ENCODE data around the gene KRT85. TPM values are rescaled to one million over a fixed set of nuclear protein-coding genes. Genes with fewer than 3 reads are reported as not detected.

Gene KRT85
- total RNA-seq, 1 donor from 2014 or later: not detected

DNA sequence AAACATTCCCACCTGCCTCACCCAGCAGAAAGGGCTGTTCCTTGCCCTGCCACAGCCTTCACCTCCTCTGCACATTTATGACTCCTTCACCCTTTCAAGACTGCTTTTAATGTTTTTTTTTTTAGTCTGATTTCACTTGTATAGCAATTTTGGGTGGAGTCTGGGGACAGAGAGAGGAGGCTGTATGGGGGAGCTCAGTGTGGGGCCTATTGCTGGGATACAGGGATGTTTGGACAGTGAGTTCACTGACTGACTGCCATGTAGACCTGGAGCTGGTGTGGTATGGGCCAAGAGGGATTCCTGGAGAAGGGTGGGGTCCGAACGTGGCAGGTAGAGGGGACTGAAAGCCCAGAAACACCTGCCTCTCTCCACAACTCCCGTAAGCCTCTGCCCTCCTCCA is 1.9 kb upstream of the KRT85 start:
- no peak for DNase-seq (ENCODE audit: low spot score)

DNA sequence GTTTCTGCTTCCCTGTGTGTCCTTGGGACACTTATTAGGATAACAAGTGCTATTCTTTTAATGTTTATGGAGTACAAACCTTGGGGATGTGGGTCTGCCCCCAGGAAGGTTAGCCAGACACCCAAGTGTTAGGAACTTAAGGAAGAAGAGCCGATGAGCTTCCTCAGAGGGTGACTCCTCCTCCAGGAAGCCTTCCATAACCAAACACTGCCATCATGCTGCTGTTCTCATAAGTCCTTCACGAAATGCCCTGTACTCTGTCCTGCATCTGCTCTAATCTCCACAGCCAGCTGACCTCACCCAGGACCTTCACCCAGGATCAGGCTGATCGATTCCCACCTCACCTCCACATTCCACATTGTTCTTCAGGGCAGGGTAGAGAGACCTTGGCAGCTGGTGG is 1.2 kb upstream of the KRT85 start:
- no peak for DNase-seq (ENCODE audit: low spot score)

DNA sequence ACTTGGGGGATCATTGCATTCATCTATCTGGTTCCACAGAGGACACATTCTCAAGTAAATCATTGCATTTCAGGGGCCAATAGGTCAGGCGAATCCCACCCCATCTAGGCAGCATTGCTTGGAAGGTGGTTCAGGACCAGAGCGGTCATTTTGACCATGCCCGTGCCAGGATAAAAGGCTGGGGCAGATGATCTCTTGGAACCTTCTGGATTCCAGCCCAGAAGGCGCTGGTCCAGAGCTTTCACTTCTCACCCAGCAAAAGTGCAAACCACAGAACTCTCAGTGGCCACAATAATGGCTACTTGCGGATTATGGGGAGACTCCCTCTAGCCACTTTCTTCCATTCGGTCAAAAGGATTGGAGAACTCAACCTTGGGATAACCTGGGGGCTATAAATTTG is 595 bp upstream of the KRT85 start:
- no peak for DNase-seq (ENCODE audit: low spot score)

GRCh38 chr12:52364901-52365489 is 2.3 kb downstream of the KRT85 start:
- no peak for DNase-seq (ENCODE audit: low spot score)

DNA sequence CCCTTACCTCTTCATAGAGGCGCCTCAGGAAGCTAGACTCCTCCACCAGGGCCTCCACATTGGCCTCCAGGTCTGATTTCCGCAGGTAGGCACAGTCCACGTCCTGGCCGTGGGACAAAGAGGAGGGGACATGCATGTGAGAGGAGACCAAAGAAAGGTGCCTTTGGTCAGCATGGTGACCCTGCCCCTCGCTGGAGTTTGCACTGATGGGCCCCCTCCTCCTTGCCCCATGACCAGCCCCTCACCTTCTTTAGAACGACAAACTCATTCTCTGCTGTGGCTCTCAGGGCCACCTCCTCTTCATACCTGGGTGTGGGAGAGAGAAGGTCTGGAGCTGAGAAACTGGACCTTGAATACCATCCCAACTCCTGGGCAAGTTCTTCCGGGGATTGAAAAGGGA is 3.2 kb downstream of the KRT85 start:
- no peak for DNase-seq (ENCODE audit: low spot score)

DNA sequence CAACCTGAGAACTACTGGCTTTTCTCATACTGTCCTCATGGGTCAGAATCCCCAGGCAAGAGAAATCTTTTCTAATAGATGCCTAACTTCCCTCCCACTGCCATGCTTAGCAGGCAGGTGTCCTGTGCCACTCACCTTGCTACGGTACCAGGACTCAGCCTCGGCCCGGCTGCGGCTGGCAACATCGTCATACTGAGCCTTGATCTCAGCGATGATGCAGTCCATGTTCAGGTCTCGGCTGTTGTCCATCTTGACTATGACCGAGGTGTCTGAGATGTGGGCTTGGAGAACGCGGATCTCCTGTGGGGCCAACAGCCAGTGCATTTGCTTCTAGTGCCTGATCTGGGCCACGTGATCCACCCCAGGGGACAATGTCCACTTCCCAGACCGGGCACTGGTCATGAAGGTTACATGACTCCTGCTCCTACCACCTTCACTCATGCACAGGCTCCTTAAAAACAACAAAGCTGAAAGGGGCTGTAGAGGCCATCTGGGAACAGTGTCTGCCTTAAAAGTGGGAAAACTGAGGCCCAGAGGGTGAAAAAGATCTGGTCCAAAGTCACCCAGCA is 4.1 kb downstream of the KRT85 start:
- DNase-seq (ENCODE audit: low spot score): no peak

DNA sequence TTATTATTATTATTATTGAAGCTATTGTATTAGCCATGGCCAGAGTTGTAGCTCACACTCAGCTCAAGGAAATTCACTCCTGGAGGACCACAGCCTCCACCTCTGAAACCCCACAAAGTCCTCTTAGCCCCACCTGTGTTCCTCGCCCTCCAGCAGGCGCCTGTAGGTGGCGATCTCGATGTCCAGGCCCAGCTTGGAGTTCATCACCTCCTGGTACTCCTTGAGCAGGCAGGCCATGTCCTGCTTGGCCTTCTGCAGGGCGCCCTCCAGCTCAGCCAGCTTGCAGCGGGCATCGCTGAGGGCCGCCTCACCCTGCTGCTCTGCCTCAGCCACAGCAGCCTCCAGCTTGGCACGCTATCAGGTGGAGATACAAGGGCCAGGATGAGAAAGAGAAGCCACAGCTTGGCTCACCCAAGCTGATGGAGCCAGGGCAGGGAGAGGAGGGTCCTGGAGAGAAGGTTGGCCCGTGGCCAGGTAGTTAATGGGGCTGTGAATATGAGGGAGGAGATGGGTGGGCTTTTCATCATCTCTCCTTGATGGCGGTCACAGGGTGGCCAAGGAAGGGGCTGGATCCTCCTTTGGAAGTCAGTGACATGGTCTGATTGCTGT is 5.1 kb downstream of the KRT85 start:
- peak; percentile 55 for DNase-seq (ENCODE audit: low spot score)

- DNase-seq (ENCODE audit: low spot score): peak; percentile 20
Measured at GRCh38 chr12:52361553-52361952, 5.7 kb downstream of the KRT85 start.

GRCh38 chr12:52360663-52361271 is 6.5 kb downstream of the KRT85 start:
- DNase-seq (ENCODE audit: low spot score): peak; percentile 83

- DNase-seq (ENCODE audit: low spot score): peak; percentile 81
Measured at GRCh38 chr12:52360106-52360662, 7.1 kb downstream of the KRT85 start.

DNA sequence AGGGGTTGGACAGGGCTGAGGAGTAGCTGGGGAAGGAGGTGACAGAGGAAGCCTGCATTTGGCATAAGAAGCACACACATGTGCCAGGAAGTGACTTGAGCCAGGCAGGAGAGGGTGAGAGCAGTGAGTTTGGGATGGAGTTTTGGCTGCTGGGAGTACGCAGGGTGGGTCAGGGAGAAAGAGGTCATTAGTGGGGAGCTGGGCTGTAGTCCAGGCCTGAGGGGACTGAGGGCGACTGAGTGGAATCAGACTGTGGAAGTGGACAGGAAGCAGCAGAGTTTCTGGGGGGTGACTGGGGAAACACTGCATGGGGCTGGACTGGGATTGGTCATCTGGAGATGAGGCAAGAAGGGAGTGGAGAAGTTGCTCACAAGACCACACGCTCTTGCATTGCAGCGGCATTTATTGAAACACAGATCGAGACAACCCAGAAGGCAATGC is 7.6 kb downstream of the KRT85 start:
- DNase-seq (ENCODE audit: low spot score): no peak

GRCh38 chr12:52358575-52359350 is 8.5 kb downstream of the KRT85 start:
- DNase-seq (ENCODE audit: low spot score): peak; percentile 53

DNA sequence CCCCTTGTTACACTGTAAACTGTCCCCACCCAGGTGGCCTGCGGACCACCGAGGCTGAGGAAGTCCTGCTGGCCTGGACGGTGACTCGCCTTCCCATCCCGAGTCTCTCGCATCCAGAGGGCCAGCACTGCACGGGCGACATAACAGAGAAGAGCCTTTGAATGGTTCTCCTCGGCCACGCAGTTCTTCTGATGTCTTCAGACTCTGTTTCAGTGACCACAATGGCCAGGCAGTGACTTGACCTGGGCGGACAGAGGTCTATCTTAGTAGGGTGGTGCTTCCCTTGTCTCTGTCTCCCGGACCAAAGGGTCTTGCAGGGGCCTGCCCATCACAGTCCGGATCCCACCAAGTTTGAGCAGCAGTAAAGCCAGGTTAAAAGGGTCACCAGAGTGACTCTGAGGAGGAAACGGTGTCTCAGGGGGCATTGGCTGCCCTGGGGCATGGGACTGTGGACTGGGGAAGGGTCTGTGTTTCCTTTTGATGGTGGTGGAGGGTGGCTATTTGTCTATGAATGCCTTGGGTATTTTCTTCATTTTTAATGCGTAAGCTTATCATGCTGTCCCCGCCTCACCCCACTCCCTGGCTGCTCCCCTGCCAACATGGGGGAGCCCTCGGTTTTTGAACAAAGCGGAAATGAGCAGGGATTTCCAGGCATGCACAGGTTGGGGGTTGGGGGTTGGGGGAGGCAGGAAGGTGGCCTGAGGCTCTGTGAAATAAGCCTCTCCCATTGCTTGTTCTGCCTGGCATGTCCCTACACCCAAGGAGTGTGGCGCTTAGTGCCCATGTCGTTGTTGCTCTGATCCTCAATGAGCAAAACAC is 10.3 kb downstream of the KRT85 start:
- peak; percentile 72 for DNase-seq (ENCODE audit: low spot score)

DNA sequence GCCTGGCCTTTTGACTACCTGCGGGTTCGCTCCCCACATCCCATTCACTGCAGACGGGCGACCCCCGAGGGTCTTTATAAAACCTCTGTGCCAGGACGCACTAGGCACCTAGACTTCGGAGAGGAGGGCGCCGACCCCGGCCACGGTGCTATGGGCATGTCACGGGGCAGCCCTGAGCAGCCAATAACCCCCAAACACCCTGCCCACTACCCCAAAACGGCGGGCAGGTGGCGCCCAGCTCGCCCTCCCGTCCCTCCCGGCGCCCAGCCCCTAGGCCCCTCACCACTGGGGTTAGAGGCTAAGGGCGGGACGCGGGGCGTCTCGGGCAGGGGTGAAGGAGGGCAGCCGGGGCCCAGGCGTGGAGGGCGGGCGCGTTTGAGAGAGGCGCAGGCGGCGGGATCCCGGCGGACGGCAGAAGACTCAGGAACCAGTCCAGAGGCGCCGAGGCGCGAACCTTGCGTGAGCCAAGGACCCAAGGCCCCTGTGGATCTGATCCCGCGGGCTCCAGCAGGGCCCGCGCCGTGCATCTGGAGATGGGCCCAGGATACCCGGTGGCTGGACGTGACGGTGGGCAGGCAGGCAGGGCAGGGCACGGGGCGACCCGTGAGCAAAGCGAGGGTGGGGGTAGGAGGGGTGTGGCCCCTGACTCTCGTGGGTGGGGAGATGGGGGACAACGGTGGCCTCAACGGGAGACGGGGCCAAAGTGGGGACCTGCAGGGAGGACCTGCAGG is 11.1 kb downstream of the KRT85 start:
- peak; percentile 84 for DNase-seq (ENCODE audit: low spot score)

DNA sequence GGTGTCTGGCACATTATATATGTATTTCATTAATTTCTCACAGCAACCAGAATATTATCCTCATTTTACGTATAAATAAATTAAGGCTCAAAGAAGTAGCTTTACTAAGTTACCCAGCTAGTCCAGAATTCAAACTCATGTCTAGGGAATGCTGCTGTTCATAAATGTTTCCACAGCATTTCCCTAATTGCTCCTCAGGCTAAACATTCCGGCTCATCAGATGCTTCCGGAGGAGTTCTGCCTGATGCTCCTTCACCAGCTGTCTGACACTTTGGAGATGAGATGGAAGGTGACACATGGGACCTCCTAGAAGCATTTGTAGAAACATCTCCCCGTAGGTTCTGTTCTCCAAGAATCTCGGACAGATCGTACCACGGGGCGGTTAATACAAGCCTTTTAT is 12.1 kb downstream of the KRT85 start:
- peak; percentile 11 for DNase-seq (ENCODE audit: low spot score)

DNA sequence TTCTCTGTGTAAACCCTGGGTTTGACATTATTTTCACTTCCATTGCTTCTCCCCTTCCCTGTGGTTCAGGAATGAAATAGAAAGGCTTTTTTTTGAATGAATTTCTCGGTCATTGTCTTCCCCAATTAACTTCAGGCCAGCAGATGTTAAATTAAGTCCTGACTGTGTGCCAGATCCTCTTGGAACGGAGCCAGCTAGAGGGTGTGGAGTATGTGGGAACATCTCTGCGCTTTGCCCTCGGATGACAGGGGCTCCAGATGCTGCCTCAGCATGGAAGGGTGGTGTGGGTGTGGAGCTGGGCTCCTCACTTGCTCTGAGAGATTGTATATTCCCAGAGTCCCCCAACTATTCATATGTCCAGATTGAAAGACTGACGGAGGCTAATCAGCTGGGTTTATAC is 13.1 kb downstream of the KRT85 start:
- DNase-seq (ENCODE audit: low spot score): peak; percentile 43

- peak; percentile 82 for DNase-seq (ENCODE audit: low spot score)
Measured at GRCh38 chr12:52353766-52354165, 13.5 kb downstream of the KRT85 start.

- peak; percentile 30 for DNase-seq (ENCODE audit: low spot score)
Measured at GRCh38 chr12:52352951-52353350, 14.3 kb downstream of the KRT85 start.

DNA sequence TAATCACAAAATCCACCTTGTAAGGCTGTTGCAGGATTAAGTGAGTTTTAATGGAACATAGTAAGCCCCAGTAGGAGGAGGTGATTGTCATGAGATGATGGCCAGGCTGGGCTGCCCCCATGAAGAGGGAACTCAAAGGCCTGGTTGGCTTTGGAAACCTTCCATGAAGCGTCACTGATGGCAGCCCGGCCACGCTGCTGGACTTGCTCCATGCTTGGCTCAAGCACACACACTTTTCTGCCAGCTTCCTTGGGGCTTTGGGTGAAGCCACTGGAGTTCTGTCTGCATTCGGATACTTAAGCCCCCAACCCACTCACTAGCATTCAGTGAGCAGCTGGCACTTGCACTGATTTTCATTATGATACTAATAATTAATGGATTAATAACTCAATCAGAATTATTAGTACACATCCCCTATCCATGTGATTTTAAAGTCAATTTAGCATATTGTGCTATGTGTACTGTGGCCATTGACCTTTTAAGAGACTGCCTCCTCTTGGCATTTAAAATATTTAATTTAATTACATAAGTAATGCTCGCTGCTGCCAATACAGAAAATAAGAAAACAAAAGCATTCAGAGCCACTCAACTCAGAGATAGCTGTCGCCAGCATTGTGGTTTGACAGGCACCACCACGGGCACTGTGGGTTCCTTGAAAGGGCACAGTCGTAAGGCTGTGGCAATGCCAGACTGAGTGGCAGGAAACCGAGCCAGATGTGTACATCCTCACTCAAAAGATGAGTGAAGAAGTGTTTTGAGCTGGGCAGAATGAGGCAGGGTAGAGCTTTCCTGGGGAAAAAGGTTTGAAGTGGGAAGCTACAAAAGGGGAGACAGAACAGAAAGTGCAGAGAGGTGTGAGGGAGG is 15.9 kb downstream of the KRT85 start:
- peak; percentile 79 for DNase-seq (ENCODE audit: low spot score)
